ENCODE data around the gene ATP8A2.

GRCh38 chr13:25657157-25657556, 285.4 kb downstream of the ATP8A2 start:
- TF ChIP-seq CTCF (IDR thresholded peaks at IDR 0.05), result no peak
- no peak for TF ChIP-seq POLR2A (IDR thresholded peaks at IDR 0.05)
